ENCODE results near the gene GNAT1.

- TF ChIP-seq CTCF (IDR thresholded peaks at IDR 0.05) (no peak), POLR2A (IDR thresholded peaks at IDR 0.05) (no peak)
Measured at GRCh38 chr3:50238549-50239026, 47.2 kb downstream of the GNAT1 start.
